ENCODE data around the gene CHEK1. TPM values are rescaled to one million over a fixed set of nuclear protein-coding genes. Genes with fewer than 3 reads are reported as not detected.
A peak's percentile ranks its signal among the peaks of the same experiment; 100 is the strongest.

The CHEK1 gene
- total and polyA plus RNA-seq, 9 of the 15 experiments (the other 6 are each of a cell fraction or from before 2014, with no cell fraction given): 62.6 to 108 (median 87.5) TPM

DNA sequence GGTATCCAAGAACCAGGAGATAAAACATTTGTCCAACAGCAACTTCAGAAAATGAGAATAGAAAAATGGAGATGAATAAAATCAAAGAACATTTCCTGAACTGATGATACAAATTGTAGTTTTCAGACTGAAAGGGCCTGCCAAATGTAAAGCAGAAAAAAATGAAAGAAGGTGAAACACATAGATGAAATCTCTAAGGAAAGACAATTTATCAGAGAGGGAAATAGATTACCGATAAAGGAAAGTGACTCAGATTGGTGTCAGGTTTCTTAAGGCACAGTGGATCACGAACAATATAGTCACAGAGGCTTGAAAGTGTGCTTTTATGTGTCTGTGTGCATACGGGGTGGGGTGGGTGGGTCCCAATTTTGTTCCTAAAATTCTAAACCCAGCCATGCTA is 36.5 kb upstream of the CHEK1 start (continued):
- TF ChIP-seq ARID1B (IDR thresholded peaks at IDR 0.05): peak; percentile 73
- TF ChIP-seq, protein P1, sequence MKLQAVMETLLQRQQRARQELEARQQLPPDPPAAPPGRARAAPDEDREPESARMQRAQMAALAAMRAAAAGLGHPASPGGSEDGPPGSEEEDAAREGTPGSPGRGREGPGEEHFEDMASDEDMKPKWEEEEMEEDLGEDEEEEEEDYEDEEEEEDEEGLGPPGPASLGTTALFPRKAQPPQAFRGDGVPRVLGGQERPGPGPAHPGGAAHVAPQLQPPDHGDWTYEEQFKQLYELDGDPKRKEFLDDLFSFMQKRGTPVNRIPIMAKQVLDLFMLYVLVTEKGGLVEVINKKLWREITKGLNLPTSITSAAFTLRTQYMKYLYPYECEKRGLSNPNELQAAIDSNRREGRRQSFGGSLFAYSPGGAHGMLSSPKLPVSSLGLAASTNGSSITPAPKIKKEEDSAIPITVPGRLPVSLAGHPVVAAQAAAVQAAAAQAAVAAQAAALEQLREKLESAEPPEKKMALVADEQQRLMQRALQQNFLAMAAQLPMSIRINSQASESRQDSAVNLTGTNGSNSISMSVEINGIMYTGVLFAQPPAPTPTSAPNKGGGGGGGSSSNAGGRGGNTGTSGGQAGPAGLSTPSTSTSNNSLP (IDR thresholded peaks at IDR 0.05; ENCODE audit: borderline replicate concordance, low read depth, low read length): no peak
- TF ChIP-seq, protein P2, sequence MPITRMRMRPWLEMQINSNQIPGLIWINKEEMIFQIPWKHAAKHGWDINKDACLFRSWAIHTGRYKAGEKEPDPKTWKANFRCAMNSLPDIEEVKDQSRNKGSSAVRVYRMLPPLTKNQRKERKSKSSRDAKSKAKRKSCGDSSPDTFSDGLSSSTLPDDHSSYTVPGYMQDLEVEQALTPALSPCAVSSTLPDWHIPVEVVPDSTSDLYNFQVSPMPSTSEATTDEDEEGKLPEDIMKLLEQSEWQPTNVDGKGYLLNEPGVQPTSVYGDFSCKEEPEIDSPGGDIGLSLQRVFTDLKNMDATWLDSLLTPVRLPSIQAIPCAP (CRISPR knock-in tag; IDR thresholded peaks at IDR 0.05; ENCODE audit: borderline replicate concordance): no peak

DNA sequence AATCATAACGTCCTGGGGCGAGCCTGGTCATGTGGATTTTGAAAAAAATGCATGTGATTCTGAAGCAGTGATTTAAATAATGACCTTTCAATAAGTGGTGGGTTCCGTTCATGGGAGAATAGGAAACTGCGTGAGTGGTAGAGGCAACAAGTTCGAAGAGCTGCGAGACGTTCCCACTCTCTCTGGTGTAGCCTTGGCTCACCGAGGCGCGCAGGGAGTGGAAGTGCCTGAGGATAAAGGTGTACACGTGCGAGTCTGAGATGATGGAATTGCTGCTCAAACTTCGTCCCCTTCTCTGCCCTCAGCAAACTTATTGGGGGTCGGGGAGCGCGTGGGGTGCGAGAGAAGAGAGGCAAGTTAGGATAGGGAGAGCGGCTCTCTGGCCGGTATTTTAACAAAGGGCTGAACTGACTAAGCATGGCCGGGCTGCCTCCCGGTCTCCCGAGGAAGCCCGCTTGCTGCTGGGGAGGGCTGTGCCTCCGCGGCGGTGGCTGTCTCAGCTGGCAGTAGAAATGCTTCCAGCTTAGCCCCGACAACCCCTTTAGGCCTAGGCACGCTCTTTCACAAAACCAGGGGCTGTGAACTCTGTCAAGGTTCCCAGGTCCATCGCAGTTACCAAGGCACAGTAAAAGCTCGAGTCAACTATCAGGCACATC is 33.2 kb upstream of the CHEK1 start:
- 7% methylated on average over 30 of the region's 30 CpGs for WGBS (ENCODE audit: insufficient coverage, low coverage, missing lambda C conversion rate)
- ATAC-seq (peak; percentile 39), FAIRE-seq (no peak), DNase-seq (ENCODE audit: extremely low read depth in 1 of 4, low spot score in 3 of 4) (peak; percentile 35 to 47 (median 40))
- peak overlapping the region; percentile 84 for H3K4me3 ChIP-seq
- intact Hi-C loops (cut with micrococcal nuclease) (loop anchor here (1.0 to 5.0 kb wide), 3 partner anchors 22 to 38 kb away; partner anchors contain the start of genes CHEK1 and EI24), in situ Hi-C loops (cut with MboI) (no loop called here)
- H4K20me1 ChIP-seq (replicated peaks; ENCODE audit: control insufficient read depth, insufficient read depth, low read length): no peaks in the 10 kb centered on the region
- POLR2A ChIA-PET: interaction anchor here (0.6 to 2.7 kb wide), 12 partner anchors 7 to 158 kb away, joined by 3 to 13 read pairs (median 4); partner anchors contain the start of gene CHEK1
- no peaks in the 10 kb centered on the region for H3K9me1 ChIP-seq (ENCODE audit: control insufficient read depth, insufficient read depth, low read length)
- H3K36me3 ChIP-seq (ENCODE audit: control insufficient read depth, insufficient read depth, low read length): peaks cover 23% of the 10 kb centered on the region
- TSS peak; percentile 96 for BruUV-seq (replicated peaks)
- peak overlapping the region; percentile 95 for H3K4me2 ChIP-seq (ENCODE audit: insufficient read depth, low read length)
- no peaks in the 10 kb centered on the region for H3K9me3 ChIP-seq (replicated peaks; ENCODE audit: control insufficient read depth, insufficient read depth, low read depth, low read length)
- peak overlapping the region; percentile 95 for H2AFZ ChIP-seq (ENCODE audit: low read depth, low read length)
- H3K79me2 ChIP-seq (ENCODE audit: control insufficient read depth, insufficient read depth, low read length): peaks cover 52% of the 10 kb centered on the region
- peaks cover 23 to 28% of the 10 kb centered on the region in 2 experiments for H3K4me1 ChIP-seq (replicated peaks in 1 of 2; ENCODE audit: control insufficient read depth in 2 of 2, insufficient read depth in 2 of 2, low read length in 2 of 2)
- H3K27ac ChIP-seq (ENCODE audit: extremely low read depth, low read depth, low read length): peak overlapping the region; percentile 96
- H3K9ac ChIP-seq (ENCODE audit: insufficient read depth in 1 of 2, low read depth in 2 of 2, low read length in 2 of 2): peak overlapping the region; percentile 97
- CTCF ChIA-PET (ENCODE audit: low intra/inter-chr PET ratio): no interaction called here
- H3K27me3 ChIP-seq (ENCODE audit: control insufficient read depth in 2 of 2, insufficient read depth in 2 of 2, low read length in 2 of 2): no peaks in the 10 kb centered on the region
- TF ChIP-seq, protein P3, sequence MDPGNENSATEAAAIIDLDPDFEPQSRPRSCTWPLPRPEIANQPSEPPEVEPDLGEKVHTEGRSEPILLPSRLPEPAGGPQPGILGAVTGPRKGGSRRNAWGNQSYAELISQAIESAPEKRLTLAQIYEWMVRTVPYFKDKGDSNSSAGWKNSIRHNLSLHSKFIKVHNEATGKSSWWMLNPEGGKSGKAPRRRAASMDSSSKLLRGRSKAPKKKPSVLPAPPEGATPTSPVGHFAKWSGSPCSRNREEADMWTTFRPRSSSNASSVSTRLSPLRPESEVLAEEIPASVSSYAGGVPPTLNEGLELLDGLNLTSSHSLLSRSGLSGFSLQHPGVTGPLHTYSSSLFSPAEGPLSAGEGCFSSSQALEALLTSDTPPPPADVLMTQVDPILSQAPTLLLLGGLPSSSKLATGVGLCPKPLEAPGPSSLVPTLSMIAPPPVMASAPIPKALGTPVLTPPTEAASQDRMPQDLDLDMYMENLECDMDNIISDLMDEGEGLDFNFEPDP (CRISPR knock-in tag; IDR thresholded peaks at IDR 0.05): no peak
- TF ChIP-seq PHF8 (IDR thresholded peaks at IDR 0.05; ENCODE audit: borderline replicate concordance, low read length): no peak
- TF ChIP-seq, protein P4, sequence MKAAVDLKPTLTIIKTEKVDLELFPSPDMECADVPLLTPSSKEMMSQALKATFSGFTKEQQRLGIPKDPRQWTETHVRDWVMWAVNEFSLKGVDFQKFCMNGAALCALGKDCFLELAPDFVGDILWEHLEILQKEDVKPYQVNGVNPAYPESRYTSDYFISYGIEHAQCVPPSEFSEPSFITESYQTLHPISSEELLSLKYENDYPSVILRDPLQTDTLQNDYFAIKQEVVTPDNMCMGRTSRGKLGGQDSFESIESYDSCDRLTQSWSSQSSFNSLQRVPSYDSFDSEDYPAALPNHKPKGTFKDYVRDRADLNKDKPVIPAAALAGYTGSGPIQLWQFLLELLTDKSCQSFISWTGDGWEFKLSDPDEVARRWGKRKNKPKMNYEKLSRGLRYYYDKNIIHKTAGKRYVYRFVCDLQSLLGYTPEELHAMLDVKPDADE (conservative IDR thresholded peaks at IDR 0.05; ENCODE audit: control insufficient read depth, low read depth, low read length): no peak
- no peak for TF ChIP-seq NONO (IDR thresholded peaks at IDR 0.05; ENCODE audit: low read depth in 2 of 2, low read length in 1 of 2)
- no peak for TF ChIP-seq DACH1 (IDR thresholded peaks at IDR 0.05; ENCODE audit: partially characterized antibody)
- TF ChIP-seq XRCC5 (IDR thresholded peaks at IDR 0.05; ENCODE audit: low read depth, low read length): no peak
- peak; percentile 79; the same call in 1 of the 2 replicates for TF ChIP-seq ZNF584 (CRISPR knock-in tag; IDR thresholded peaks at IDR 0.05; ENCODE audit: low read depth)
- no peak for TF ChIP-seq NR2C2 (CRISPR knock-in tag; IDR thresholded peaks at IDR 0.05)
- TF ChIP-seq NR2C2 (tag; IDR thresholded peaks at IDR 0.05): no peak
- no peak for TF ChIP-seq ZNF436 (CRISPR knock-in tag; IDR thresholded peaks at IDR 0.05)
